ENCODE measurements around the gene HDAC8.
"Not testable (repeated sequence)": the region's sequence is repeated elsewhere in the genome, so short reads cannot be mapped to it uniquely, and the experiment has no call there.

The HDAC8 gene

GRCh38 chrX:72604112-72604511, 31.5 kb upstream of the HDAC8 start:
- H3K4me3 ChIP-seq (ENCODE audit: low read length): no peak overlapping the region
- TF ChIP-seq, protein P1, sequence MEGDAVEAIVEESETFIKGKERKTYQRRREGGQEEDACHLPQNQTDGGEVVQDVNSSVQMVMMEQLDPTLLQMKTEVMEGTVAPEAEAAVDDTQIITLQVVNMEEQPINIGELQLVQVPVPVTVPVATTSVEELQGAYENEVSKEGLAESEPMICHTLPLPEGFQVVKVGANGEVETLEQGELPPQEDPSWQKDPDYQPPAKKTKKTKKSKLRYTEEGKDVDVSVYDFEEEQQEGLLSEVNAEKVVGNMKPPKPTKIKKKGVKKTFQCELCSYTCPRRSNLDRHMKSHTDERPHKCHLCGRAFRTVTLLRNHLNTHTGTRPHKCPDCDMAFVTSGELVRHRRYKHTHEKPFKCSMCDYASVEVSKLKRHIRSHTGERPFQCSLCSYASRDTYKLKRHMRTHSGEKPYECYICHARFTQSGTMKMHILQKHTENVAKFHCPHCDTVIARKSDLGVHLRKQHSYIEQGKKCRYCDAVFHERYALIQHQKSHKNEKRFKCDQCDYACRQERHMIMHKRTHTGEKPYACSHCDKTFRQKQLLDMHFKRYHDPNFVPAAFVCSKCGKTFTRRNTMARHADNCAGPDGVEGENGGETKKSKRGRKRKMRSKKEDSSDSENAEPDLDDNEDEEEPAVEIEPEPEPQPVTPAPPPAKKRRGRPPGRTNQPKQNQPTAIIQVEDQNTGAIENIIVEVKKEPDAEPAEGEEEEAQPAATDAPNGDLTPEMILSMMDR (conservative IDR thresholded peaks at IDR 0.05; ENCODE audit: low read depth, low read length): no peak
- no peak for DNase-seq (ENCODE audit: low read depth)

DNA sequence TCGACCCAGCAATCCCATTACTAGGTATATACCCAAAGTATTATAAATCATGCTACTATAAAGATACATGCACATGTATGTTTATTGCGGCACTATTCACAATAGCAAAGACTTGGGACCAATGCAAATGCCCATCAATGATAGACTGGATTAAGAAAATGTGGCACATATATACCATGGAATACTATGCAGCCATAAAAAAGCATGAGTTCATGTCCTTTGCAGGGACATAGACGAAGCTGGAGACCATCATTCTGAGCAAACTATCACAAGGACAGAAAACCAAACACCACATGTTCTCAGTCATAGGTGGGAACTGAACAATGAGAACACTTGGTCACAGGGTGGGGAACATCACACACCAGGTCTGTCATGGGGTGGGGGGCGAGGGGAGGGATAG, 18.4 kb upstream of the HDAC8 start:
- H3K4me3 ChIP-seq (ENCODE audit: low read length); DNase-seq (ENCODE audit: low read depth): not testable (repeated sequence)

GRCh38 chrX:72584163-72584562, 11.5 kb upstream of the HDAC8 start:
- no peak overlapping the region for H3K4me3 ChIP-seq (ENCODE audit: low read length)
- no peak for DNase-seq (ENCODE audit: low read depth)
- TF ChIP-seq, protein P1 (conservative IDR thresholded peaks at IDR 0.05; ENCODE audit: low read depth, low read length): no peak

GRCh38 chrX:72576141-72576894, 3.7 kb upstream of the HDAC8 start:
- DNase-seq (ENCODE audit: low read depth): no peak
- H3K4me3 ChIP-seq (ENCODE audit: low read length): no peak overlapping the region
- TF ChIP-seq, protein P1 (conservative IDR thresholded peaks at IDR 0.05; ENCODE audit: low read depth, low read length): no peak

DNA sequence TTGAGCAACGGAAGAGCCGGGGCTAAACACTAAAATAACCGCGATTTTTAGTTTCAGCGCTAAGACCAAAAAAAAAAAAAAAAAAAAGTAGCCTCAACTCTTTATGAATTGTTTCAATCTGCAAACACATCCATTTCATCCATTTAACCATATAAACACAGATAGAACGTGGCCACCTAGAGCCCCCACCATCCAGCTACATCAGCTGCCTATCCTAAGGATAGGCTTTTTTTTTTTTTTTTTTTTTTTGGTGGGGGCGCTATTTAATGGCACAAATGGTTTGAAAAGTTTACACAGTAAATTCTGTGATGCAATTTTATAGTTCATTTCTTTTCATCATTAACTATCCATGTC, 492 bp upstream of the HDAC8 start:
- TF ChIP-seq, protein P1 (conservative IDR thresholded peaks at IDR 0.05; ENCODE audit: low read depth, low read length): no peak
- peak overlapping the region; percentile 88 for H3K4me3 ChIP-seq (ENCODE audit: low read length)
- DNase-seq (ENCODE audit: low read depth): no peak

GRCh38 chrX:72569786-72570185, 2.9 kb downstream of the HDAC8 start:
- no peak for DNase-seq (ENCODE audit: low read depth)

GRCh38 chrX:72568406-72569092, 4.1 kb downstream of the HDAC8 start:
- no peak overlapping the region for H3K4me3 ChIP-seq (ENCODE audit: low read length)
- TF ChIP-seq, protein P1 (conservative IDR thresholded peaks at IDR 0.05; ENCODE audit: low read depth, low read length): no peak
- DNase-seq (ENCODE audit: low read depth): no peak

More at GRCh38 chrX:72569786-72570185, 2.9 kb downstream of the HDAC8 start:
- TF ChIP-seq, protein P1 (conservative IDR thresholded peaks at IDR 0.05; ENCODE audit: low read depth, low read length): no peak
- H3K4me3 ChIP-seq (ENCODE audit: low read length): no peak overlapping the region

Measured in retinal pigment epithelial cell (primary cell).